Measurements from ENCODE around the gene WDFY4. TPM values are rescaled to one million over a fixed set of nuclear protein-coding genes. Genes with fewer than 3 reads are reported as not detected.

Gene WDFY4
- total RNA-seq, 1 experiment from 2014 or later = 0.22 TPM

GRCh38 chr10:48692748-48693147 lies 8.1 kb downstream of the WDFY4 start (continued):
- TF ChIP-seq ZBTB33 (IDR thresholded peaks at IDR 0.05; ENCODE audit: extremely low read depth, insufficient replicate concordance, low read length) = no peak
- no peak for TF ChIP-seq SP1 (IDR thresholded peaks at IDR 0.05; ENCODE audit: low read depth)
- TF ChIP-seq POLR2A (IDR thresholded peaks at IDR 0.05; ENCODE audit: borderline replicate concordance, extremely low read depth, insufficient read depth, insufficient read length) = no peak
- TF ChIP-seq TCF7L2 (IDR thresholded peaks at IDR 0.05; ENCODE audit: borderline replicate concordance, extremely low read depth, insufficient read depth, insufficient read length) = no peak
- no peak for TF ChIP-seq ZFX (IDR thresholded peaks at IDR 0.05)
- TF ChIP-seq EZH2phosphoT487 (IDR thresholded peaks at IDR 0.05; ENCODE audit: borderline replicate concordance) = no peak
- TF ChIP-seq SRF (IDR thresholded peaks at IDR 0.05; ENCODE audit: low read depth) = no peak
- no peak for TF ChIP-seq JUND (IDR thresholded peaks at IDR 0.05)
- TF ChIP-seq POLR2AphosphoS5 (IDR thresholded peaks at IDR 0.05; ENCODE audit: low read depth, low read length) = no peak

GRCh38 chr10:48693206-48693605 lies 8.5 kb downstream of the WDFY4 start:
- ChIA-PET RAD21 (ENCODE audit: low non-redundant PET in 1 of 2, low total read pairs in 2 of 2, uncharacterized antibody in 2 of 2, unreplicated experiment in 2 of 2) (no interaction called here), POLR2A (no interaction called here), CTCF (no interaction called here)
- H3K9me2 ChIP-seq (ENCODE audit: insufficient read depth) = no peaks in the 10 kb centered on the region
- H3K4me1 ChIP-seq (ENCODE audit: control insufficient read depth in 1 of 2, insufficient read depth in 2 of 2, low read length in 2 of 2) = no peaks in the 10 kb centered on the region
- no TSS peak for BruUV-seq (replicated peaks)
- H2AFZ ChIP-seq (ENCODE audit: low read depth, low read length, poor library complexity, severe bottlenecking) = no peak overlapping the region
- intact Hi-C loops (cut with micrococcal nuclease) = no loop called here
- no peaks in the 10 kb centered on the region for H3K36me3 ChIP-seq (ENCODE audit: control insufficient read depth in 1 of 2, insufficient read depth in 2 of 2, low read length in 2 of 2)
- H3K9me3 ChIP-seq (ENCODE audit: control insufficient read depth in 1 of 2, insufficient read depth in 1 of 2, low read depth in 1 of 2, low read length in 2 of 2) = no peaks in the 10 kb centered on the region
- no peaks in the 10 kb centered on the region for H3K79me2 ChIP-seq (ENCODE audit: insufficient read depth, low read length)
- DNase-seq (ENCODE audit: low read depth, low spot score) (no peak), ATAC-seq (no peak)
- H3K27ac ChIP-seq (ENCODE audit: low read depth, low read length) = no peak overlapping the region
- no peak overlapping the region for H3K4me3 ChIP-seq (replicated peaks in 1 of 2; ENCODE audit: low read depth in 1 of 2, low read length in 2 of 2)
- H3K9ac ChIP-seq (ENCODE audit: low read length) = no peak overlapping the region
- H3K27me3 ChIP-seq (ENCODE audit: insufficient read depth, low read length) = peaks cover 31% of the 10 kb centered on the region
- no peaks in the 10 kb centered on the region for H4K20me1 ChIP-seq (ENCODE audit: insufficient read depth)
- no peak overlapping the region for H3K4me2 ChIP-seq (ENCODE audit: low read length)
- TF ChIP-seq SRF (IDR thresholded peaks at IDR 0.05; ENCODE audit: low read depth) (no peak), EZH2 (IDR thresholded peaks at IDR 0.05) (no peak), CEBPB (IDR thresholded peaks at IDR 0.05; ENCODE audit: low read depth) (no peak), MAX (IDR thresholded peaks at IDR 0.05) (no peak), CBX3 (IDR thresholded peaks at IDR 0.05; ENCODE audit: low read depth) (no peak), EZH2phosphoT487 (IDR thresholded peaks at IDR 0.05; ENCODE audit: borderline replicate concordance) (no peak), SP1 (IDR thresholded peaks at IDR 0.05; ENCODE audit: low read depth) (no peak), CTCF (IDR thresholded peaks at IDR 0.05 in 2 of 3, conservative IDR thresholded peaks at IDR 0.05 in 1 of 3; ENCODE audit: borderline replicate concordance in 1 of 3, insufficient read depth in 1 of 3, low read depth in 2 of 3, low read length in 2 of 3) (no peak), ATF3 (IDR thresholded peaks at IDR 0.05) (no peak), RAD21 (IDR thresholded peaks at IDR 0.05; ENCODE audit: low read depth) (no peak), ZBTB33 (IDR thresholded peaks at IDR 0.05; ENCODE audit: extremely low read depth, insufficient replicate concordance, low read length) (no peak), JUND (IDR thresholded peaks at IDR 0.05) (no peak), ZNF274 (IDR thresholded peaks at IDR 0.05; ENCODE audit: low read depth, low read length) (no peak), POLR2AphosphoS5 (IDR thresholded peaks at IDR 0.05; ENCODE audit: low read depth, low read length) (no peak), EGR1 (IDR thresholded peaks at IDR 0.05; ENCODE audit: low read depth) (no peak), FOSL1 (IDR thresholded peaks at IDR 0.05; ENCODE audit: low read depth) (no peak)
